Smooth muscle cell (in vitro differentiated cells): ENCODE data around the gene ANKRD65. TPM values are rescaled to one million over a fixed set of nuclear protein-coding genes. Genes with fewer than 3 reads are reported as not detected.
"Not testable (repeated sequence)": the region's sequence is repeated elsewhere in the genome, so short reads cannot be mapped to it uniquely, and the experiment has no call there.

Source experiments
- DNase-seq: peaks from one replicate; lab custom pipeline; 2025; ENCODE audit not compliant: unreplicated experiment; lab: John Stamatoyannopoulos, UW
- H2AFZ ChIP-seq: fragments of 200-600 bp; sonication (generic); 2 replicates; pipeline ENCODE4 v1.6.0; 2016; ENCODE audit warnings: antibody characterized with exemption, low read depth, mild to moderate bottlenecking
- H3F3A ChIP-seq: fragments of 200-600 bp; sonication (generic); 2 replicates; pipeline ENCODE4 v1.6.0; 2017; ENCODE audit warnings: antibody characterized with exemption, low read depth
- H3K27ac ChIP-seq: fragments of 200-600 bp; sonication (generic); 2 replicates; pipeline ENCODE4 v1.5.1; 2016; ENCODE audit warnings: low read depth, mild to moderate bottlenecking
- H3K27me3 ChIP-seq: fragments of 200-600 bp; sonication (generic); 2 replicates; pipeline ENCODE4 v1.6.1; 2016; ENCODE audit warnings: low read depth, mild to moderate bottlenecking
- H3K36me3 ChIP-seq: fragments of 200-600 bp; sonication (generic); 2 replicates; pipeline ENCODE4 v1.5.1; 2016; ENCODE audit warnings: low read depth
- H3K4me1 ChIP-seq: fragments of 200-600 bp; sonication (generic); 2 replicates; pipeline ENCODE4 v1.5.1; 2016; ENCODE audit warnings: low read depth
- H3K4me2 ChIP-seq: fragments of 200-600 bp; sonication (generic); 2 replicates; pipeline ENCODE4 v1.6.0; 2016; ENCODE audit warnings: mild to moderate bottlenecking
- H3K4me3 ChIP-seq: fragments of 200-600 bp; sonication (generic); 2 replicates; pipeline ENCODE4 v1.5.1; 2016; ENCODE audit warnings: mild to moderate bottlenecking
- H3K79me2 ChIP-seq: fragments of 200-600 bp; sonication (generic); 2 replicates; pipeline ENCODE4 v1.6.0; 2016; ENCODE audit warnings: low read depth, mild to moderate bottlenecking
- H3K9ac ChIP-seq: fragments of 200-600 bp; sonication (generic); 2 replicates; pipeline ENCODE4 v1.6.0; 2016; ENCODE audit warnings: low read depth
- H3K9me3 ChIP-seq: fragments of 200-600 bp; sonication (generic); replicated peaks from 2 replicates; pipeline ENCODE4 v1.5.1; 2016; ENCODE audit warnings: low read depth
- H4K20me1 ChIP-seq: fragments of 200-600 bp; sonication (generic); 2 replicates; pipeline ENCODE4 v1.6.0; 2016; ENCODE audit warnings: low read depth
- CTCF ChIP-seq: fragments of 200-600 bp; sonication (generic); IDR thresholded peaks from 2 replicates; pipeline ENCODE4 v1.5.1; 2017; ENCODE audit warnings: borderline replicate concordance, mild to moderate bottlenecking, antibody characterized with exemption; ENCODE audit not compliant: insufficient read depth, poor library complexity, severe bottlenecking
- WGBS: methylation state at CpG from one replicate; pipeline ENCODE4 v1.1.7; 2016; ENCODE audit warnings: low lambda C conversion rate; 5-methylcytosine and 5-hydroxymethylcytosine counted together
- polyA plus RNA-seq: library from polyadenylated mRNA; unstranded; fragments of >200 nt; fragmentation: Nextera tagmentation; extraction: Ambion mirVana; gene quantifications from 2 replicates; pipeline ENCODE4 v1.2.1, GENCODE V29; 2016
- total RNA-seq: library from RNA; depleted of rRNA; stranded (reverse); fragments of >200 nt; gene quantifications from 2 replicates; pipeline ENCODE4 v1.2.3, GENCODE V29; 2014

Gene ANKRD65
- total and polyA plus RNA-seq, 2 experiments from 2014 or later: 6.1 to 10.1 TPM

- no peak for DNase-seq
- Histone ChIP-seq H3K79me2 (no peaks in the 10 kb centered on the region), H2AFZ (no peak overlapping the region), H3K27ac (no peak overlapping the region), H3K4me2 (no peak overlapping the region), H3K4me1 (no peaks in the 10 kb centered on the region), H4K20me1 (no peaks in the 10 kb centered on the region), H3K9ac (no peak overlapping the region), H3K4me3 (no peak overlapping the region), H3K9me3 (no peaks in the 10 kb centered on the region), H3K27me3 (no peaks in the 10 kb centered on the region), H3K36me3 (no peaks in the 10 kb centered on the region), H3F3A (no peaks in the 10 kb centered on the region)
- TF ChIP-seq CTCF: no peak
- 78% methylated on average over 15 of the region's 18 CpGs for WGBS
Measured at GRCh38 chr1:1461721-1462317, 40.7 kb upstream of the ANKRD65 start.

- DNase-seq: no peak
- H3K36me3 ChIP-seq: no peaks in the 10 kb centered on the region
- H2AFZ ChIP-seq: no peak overlapping the region
- H3K4me1 ChIP-seq: no peaks in the 10 kb centered on the region
- no peaks in the 10 kb centered on the region for H4K20me1 ChIP-seq
- no peaks in the 10 kb centered on the region for H3F3A ChIP-seq
- no peaks in the 10 kb centered on the region for H3K27me3 ChIP-seq
- H3K9me3 ChIP-seq: no peaks in the 10 kb centered on the region
- H3K4me3 ChIP-seq: no peak overlapping the region
- WGBS: 95% methylated on average over 21 of the region's 27 CpGs
- no peak for TF ChIP-seq CTCF
- no peak overlapping the region for H3K9ac ChIP-seq
- H3K27ac ChIP-seq: no peak overlapping the region
- H3K79me2 ChIP-seq: no peaks in the 10 kb centered on the region
- H3K4me2 ChIP-seq: no peak overlapping the region
Measured at GRCh38 chr1:1460540-1461130, 39.6 kb upstream of the ANKRD65 start.

GRCh38 chr1:1459711-1460110, 38.6 kb upstream of the ANKRD65 start:
- H3K79me2 ChIP-seq, H4K20me1 ChIP-seq, DNase-seq, H3K4me2 ChIP-seq, H3K27me3 ChIP-seq, H3K9me3 ChIP-seq, H3K4me3 ChIP-seq, H3K36me3 ChIP-seq, H3F3A ChIP-seq, H3K9ac ChIP-seq, H3K27ac ChIP-seq, H3K4me1 ChIP-seq, H2AFZ ChIP-seq: not testable (repeated sequence)
- WGBS: 99% methylated on average over 14 of the region's 14 CpGs

- H3K4me3 ChIP-seq, H4K20me1 ChIP-seq, H3F3A ChIP-seq, H3K27me3 ChIP-seq, H3K9me3 ChIP-seq, DNase-seq, H3K79me2 ChIP-seq, H3K27ac ChIP-seq, H3K4me2 ChIP-seq, H2AFZ ChIP-seq, H3K36me3 ChIP-seq, H3K4me1 ChIP-seq, H3K9ac ChIP-seq: not testable (repeated sequence)
- WGBS: 96% methylated on average over 9 of the region's 19 CpGs
Measured at GRCh38 chr1:1459156-1459555, 38.1 kb upstream of the ANKRD65 start.

GRCh38 chr1:1456683-1457255, 35.7 kb upstream of the ANKRD65 start:
- not testable (repeated sequence) for H3K27ac ChIP-seq, H3F3A ChIP-seq, H3K4me1 ChIP-seq, H2AFZ ChIP-seq, DNase-seq, H3K79me2 ChIP-seq, H3K27me3 ChIP-seq, H3K9me3 ChIP-seq, H3K4me2 ChIP-seq, H3K9ac ChIP-seq, H3K4me3 ChIP-seq, H3K36me3 ChIP-seq, H4K20me1 ChIP-seq
- 94% methylated on average over 19 of the region's 22 CpGs for WGBS

- not testable (repeated sequence) for H3K4me3 ChIP-seq, H3K4me2 ChIP-seq, H3F3A ChIP-seq, H3K9me3 ChIP-seq, H4K20me1 ChIP-seq, H3K27me3 ChIP-seq, H3K9ac ChIP-seq, H3K79me2 ChIP-seq, H2AFZ ChIP-seq, H3K4me1 ChIP-seq, H3K36me3 ChIP-seq, DNase-seq, H3K27ac ChIP-seq
- WGBS: 33% methylated on average over 1 of the region's 15 CpGs
Measured at GRCh38 chr1:1455934-1456333, 34.9 kb upstream of the ANKRD65 start.
